PFSK-1 (cell line): Measurements from ENCODE around the gene NEK11.

Experiments used
- POLR2AphosphoS5 ChIP-seq: IDR thresholded peaks from 2 replicates; pipeline ENCODE4 v1.6.1; 2012; ENCODE audit warnings: low read depth, mild to moderate bottlenecking, control low read depth, low read length, moderate library complexity
- TF ChIP-seq, protein P1 (sequence below), 2 experiments: IDR thresholded peaks; 2 replicates each; pipeline versions ENCODE4 v1.6.1 to v1.8.0; 2011 to 2012; ENCODE audit warnings: low read depth in 2 of 2, low read length in 2 of 2, control low read depth in 1 of 2, inconsistent platforms in 1 of 2, mild to moderate bottlenecking in 1 of 2, moderate library complexity in 1 of 2; ENCODE audit not compliant: insufficient read depth in 1 of 2

DNA sequence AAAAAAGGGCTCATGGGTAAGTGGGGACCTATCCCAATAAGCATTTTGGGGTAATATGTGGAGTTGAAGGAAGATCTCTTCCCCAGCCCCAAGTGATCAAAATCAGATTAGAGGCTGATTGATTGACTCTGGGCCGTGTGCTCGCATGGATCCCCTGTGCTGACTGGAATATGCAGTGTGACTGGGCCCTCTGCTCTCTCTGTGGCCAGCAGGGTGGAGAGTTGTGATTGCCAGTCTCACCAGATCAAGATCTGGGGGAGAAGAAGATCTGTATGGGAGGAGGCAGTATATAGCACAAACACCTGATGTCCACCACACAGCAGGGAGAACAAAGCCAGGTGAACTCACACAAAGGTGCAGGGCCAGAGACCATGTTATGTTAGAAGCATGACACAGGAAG, 363.7 kb downstream of the NEK11 start:
- TF ChIP-seq, protein P1, sequence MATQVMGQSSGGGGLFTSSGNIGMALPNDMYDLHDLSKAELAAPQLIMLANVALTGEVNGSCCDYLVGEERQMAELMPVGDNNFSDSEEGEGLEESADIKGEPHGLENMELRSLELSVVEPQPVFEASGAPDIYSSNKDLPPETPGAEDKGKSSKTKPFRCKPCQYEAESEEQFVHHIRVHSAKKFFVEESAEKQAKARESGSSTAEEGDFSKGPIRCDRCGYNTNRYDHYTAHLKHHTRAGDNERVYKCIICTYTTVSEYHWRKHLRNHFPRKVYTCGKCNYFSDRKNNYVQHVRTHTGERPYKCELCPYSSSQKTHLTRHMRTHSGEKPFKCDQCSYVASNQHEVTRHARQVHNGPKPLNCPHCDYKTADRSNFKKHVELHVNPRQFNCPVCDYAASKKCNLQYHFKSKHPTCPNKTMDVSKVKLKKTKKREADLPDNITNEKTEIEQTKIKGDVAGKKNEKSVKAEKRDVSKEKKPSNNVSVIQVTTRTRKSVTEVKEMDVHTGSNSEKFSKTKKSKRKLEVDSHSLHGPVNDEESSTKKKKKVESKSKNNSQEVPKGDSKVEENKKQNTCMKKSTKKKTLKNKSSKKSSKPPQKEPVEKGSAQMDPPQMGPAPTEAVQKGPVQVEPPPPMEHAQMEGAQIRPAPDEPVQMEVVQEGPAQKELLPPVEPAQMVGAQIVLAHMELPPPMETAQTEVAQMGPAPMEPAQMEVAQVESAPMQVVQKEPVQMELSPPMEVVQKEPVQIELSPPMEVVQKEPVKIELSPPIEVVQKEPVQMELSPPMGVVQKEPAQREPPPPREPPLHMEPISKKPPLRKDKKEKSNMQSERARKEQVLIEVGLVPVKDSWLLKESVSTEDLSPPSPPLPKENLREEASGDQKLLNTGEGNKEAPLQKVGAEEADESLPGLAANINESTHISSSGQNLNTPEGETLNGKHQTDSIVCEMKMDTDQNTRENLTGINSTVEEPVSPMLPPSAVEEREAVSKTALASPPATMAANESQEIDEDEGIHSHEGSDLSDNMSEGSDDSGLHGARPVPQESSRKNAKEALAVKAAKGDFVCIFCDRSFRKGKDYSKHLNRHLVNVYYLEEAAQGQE (IDR thresholded peaks at IDR 0.05; ENCODE audit: insufficient read depth in 1 of 2, low read depth in 2 of 2, low read length in 2 of 2), result no peak
- no peak for TF ChIP-seq POLR2AphosphoS5
